HepG2 (cell line): Measurements from ENCODE around the gene AHSA1. TPM values are rescaled to one million over a fixed set of nuclear protein-coding genes. Genes with fewer than 3 reads are reported as not detected.
A peak's percentile ranks its signal among the peaks of the same experiment; 100 is the strongest.

Experiments
- CENPX ChIP-seq: sonication (generic); formaldehyde crosslinking; IDR thresholded peaks from 2 replicates; pipeline ENCODE4 v1.9.0; 2021; ENCODE audit warnings: mild to moderate bottlenecking, missing genetic modification reagents, moderate library complexity
- ELF1 ChIP-seq: sonication (generic); formaldehyde crosslinking; IDR thresholded peaks from 2 replicates; pipeline ENCODE4 v1.4.0; 2020; ENCODE audit warnings: missing genetic modification reagents
- GATA4 ChIP-seq: sonication (generic); IDR thresholded peaks from 2 replicates; pipeline ENCODE4 v1.6.1; 2016; ENCODE audit warnings: antibody characterized with exemption, low read depth, borderline replicate concordance
- KLF9 ChIP-seq: IDR thresholded peaks from 2 replicates; pipeline ENCODE4 v1.6.1; 2016; ENCODE audit warnings: low read depth
- KMT2B ChIP-seq: IDR thresholded peaks from 2 replicates; pipeline ENCODE4 v1.6.1; 2016; ENCODE audit warnings: missing genetic modification reagents, missing compliant biosample characterization
- RFX3 ChIP-seq: IDR thresholded peaks from 2 replicates; pipeline ENCODE4 v1.6.1; 2016; ENCODE audit warnings: missing biosample characterization, missing genetic modification reagents
- RNF219 ChIP-seq: sonication (generic); formaldehyde crosslinking; IDR thresholded peaks from 2 replicates; pipeline ENCODE4 v1.5.0; 2020; ENCODE audit warnings: mild to moderate bottlenecking, missing genetic modification reagents
- ZBTB43 ChIP-seq: sonication (generic); formaldehyde crosslinking; conservative IDR thresholded peaks from 2 replicates; pipeline ENCODE4 v1.4.0; 2020; ENCODE audit warnings: missing genetic modification reagents
- ZNF136 ChIP-seq: sonication (generic); formaldehyde crosslinking; IDR thresholded peaks from 2 replicates; pipeline ENCODE4 v1.8.1; 2022; ENCODE audit warnings: low read depth, mild to moderate bottlenecking, moderate library complexity, missing genetic modification reagents
- ZNF17 ChIP-seq: sonication (generic); formaldehyde crosslinking; IDR thresholded peaks from 2 replicates; pipeline ENCODE4 v1.5.0; 2020; ENCODE audit warnings: mild to moderate bottlenecking, missing genetic modification reagents
- ZNF543 ChIP-seq: sonication (generic); formaldehyde crosslinking; IDR thresholded peaks from 2 replicates; pipeline ENCODE4 v1.4.0; 2020; ENCODE audit warnings: mild to moderate bottlenecking, missing genetic modification reagents
- ZNF576 ChIP-seq: sonication (generic); formaldehyde crosslinking; IDR thresholded peaks from 2 replicates; pipeline ENCODE4 v1.4.0; 2020; ENCODE audit warnings: mild to moderate bottlenecking, missing genetic modification reagents
- ZNF678 ChIP-seq: sonication (generic); formaldehyde crosslinking; IDR thresholded peaks from 2 replicates; pipeline ENCODE4 v1.4.0; 2020; ENCODE audit warnings: mild to moderate bottlenecking, missing genetic modification reagents
- ZSCAN21 ChIP-seq: sonication (generic); formaldehyde crosslinking; IDR thresholded peaks from 2 replicates; pipeline ENCODE4 v1.8.0; 2022; ENCODE audit warnings: mild to moderate bottlenecking, missing genetic modification reagents, moderate library complexity, borderline replicate concordance
- ZSCAN31 ChIP-seq: sonication (generic); formaldehyde crosslinking; IDR thresholded peaks from 2 replicates; pipeline ENCODE4 v1.5.0; 2020; ENCODE audit warnings: low read depth, mild to moderate bottlenecking, missing genetic modification reagents
- polyA plus RNA-seq, 8 experiments: library from polyadenylated mRNA; depleted of rRNA in 3 of 8; stranded (reverse) in 7 of 8; unstranded in 1 of 8; fragments of >200 nt; fragmentation: Illumina TruSeq in 4 of 8; extraction: Trizol in 4 of 8; gene quantifications; 2 replicates each; pipeline versions ENCODE4 v1.2.1 to v1.2.3, GENCODE V29; 2011 to 2016; ENCODE audit warnings: low read depth in 4 of 8, missing spikeins in 1 of 8, mixed read lengths in 1 of 8; ENCODE audit not compliant: insufficient read depth in 1 of 8
- total RNA-seq, 5 experiments: library from RNA; depleted of rRNA; stranded (reverse); fragments of >200 nt; fragmentation: Illumina TruSeq; extraction: Trizol; gene quantifications; 2 replicates each; pipeline ENCODE4 v1.2.3, GENCODE V29; 2016; ENCODE audit warnings: low read depth in 1 of 5
- TF ChIP-seq, protein P1 (sequence below): sonication (generic); formaldehyde crosslinking; IDR thresholded peaks from 2 replicates; pipeline ENCODE4 v1.9.0; 2021; ENCODE audit warnings: missing genetic modification reagents, mild to moderate bottlenecking, borderline replicate concordance
- TF ChIP-seq, protein P2 (sequence below): sonication (generic); formaldehyde crosslinking; IDR thresholded peaks from 2 replicates; pipeline ENCODE4 v1.8.1; 2023; ENCODE audit warnings: missing genetic modification reagents, mild to moderate bottlenecking, borderline replicate concordance
- TF ChIP-seq, protein P3 (sequence below), 2 experiments: sonication (generic) in 1 of 2; formaldehyde crosslinking in 1 of 2; IDR thresholded peaks; 2 replicates each; pipeline versions ENCODE4 v1.4.0 to v1.6.1; 2016 to 2020; ENCODE audit warnings: borderline replicate concordance in 1 of 2, low read depth in 1 of 2, mild to moderate bottlenecking in 1 of 2, missing genetic modification reagents in 1 of 2

AHSA1 gene
- total and polyA plus RNA-seq, 2 of the 13 experiments (the other 11 are each of a cell fraction or from before 2014, with no cell fraction given), result 113 to 241 TPM

DNA sequence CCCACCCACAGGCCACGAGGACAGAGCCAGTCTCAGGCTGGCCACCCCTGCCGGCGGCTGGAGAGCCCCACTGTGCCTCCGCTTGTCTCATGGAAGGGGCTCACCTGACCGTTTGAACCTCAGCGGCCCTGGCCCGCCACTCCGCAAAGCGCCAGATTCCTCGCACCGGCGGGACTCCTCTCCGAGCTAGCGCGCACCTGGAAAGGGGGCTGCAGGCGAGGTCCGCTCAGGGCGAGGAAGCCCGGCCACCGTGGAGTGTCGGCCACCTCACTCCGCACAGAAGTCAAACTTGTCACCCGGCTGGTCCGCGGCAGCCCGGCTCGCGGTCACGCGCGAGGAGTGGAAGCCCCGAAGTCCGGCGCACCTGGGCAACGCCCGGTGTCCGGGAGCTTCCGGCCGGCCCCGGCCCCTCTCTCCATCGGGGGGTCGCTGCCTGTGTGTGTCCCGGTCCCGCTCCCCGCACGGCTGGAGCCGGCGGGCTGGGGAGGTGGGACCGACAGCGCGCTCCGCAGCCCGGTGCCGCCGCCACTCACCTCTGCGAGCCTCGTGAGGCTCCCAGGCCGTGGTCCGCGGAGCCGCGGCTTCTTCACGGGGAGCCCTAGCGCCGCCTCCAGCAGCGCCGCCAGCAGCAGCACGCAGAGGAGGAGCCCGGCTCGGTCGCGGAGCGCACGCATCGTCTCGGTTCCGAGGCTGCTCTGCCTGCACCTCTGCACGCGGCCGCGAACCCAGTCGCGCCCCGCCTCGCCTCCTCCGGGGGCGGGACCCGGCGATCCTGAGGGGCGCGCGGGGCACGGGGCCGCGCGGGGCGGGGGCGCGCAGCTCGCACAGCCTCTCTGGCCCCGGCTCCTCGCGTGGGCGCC lies 40.5 kb downstream of the AHSA1 start, which contains the start of gene ISM2 (continued):
- TF ChIP-seq, protein P1, sequence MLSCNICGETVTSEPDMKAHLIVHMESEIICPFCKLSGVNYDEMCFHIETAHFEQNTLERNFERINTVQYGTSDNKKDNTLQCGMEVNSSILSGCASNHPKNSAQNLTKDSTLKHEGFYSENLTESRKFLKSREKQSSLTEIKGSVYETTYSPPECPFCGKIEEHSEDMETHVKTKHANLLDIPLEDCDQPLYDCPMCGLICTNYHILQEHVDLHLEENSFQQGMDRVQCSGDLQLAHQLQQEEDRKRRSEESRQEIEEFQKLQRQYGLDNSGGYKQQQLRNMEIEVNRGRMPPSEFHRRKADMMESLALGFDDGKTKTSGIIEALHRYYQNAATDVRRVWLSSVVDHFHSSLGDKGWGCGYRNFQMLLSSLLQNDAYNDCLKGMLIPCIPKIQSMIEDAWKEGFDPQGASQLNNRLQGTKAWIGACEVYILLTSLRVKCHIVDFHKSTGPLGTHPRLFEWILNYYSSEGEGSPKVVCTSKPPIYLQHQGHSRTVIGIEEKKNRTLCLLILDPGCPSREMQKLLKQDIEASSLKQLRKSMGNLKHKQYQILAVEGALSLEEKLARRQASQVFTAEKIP, result no peak
- no peak for TF ChIP-seq KMT2B
- TF ChIP-seq, protein P2, sequence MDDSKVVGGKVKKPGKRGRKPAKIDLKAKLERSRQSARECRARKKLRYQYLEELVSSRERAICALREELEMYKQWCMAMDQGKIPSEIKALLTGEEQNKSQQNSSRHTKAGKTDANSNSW (CRISPR knock-in tag), result peak; percentile 63; the same call in 1 of the 2 replicates
- TF ChIP-seq ZSCAN21 (CRISPR knock-in tag), result peak; percentile 62; the same call in 1 of the 2 replicates
- TF ChIP-seq, protein P3, sequence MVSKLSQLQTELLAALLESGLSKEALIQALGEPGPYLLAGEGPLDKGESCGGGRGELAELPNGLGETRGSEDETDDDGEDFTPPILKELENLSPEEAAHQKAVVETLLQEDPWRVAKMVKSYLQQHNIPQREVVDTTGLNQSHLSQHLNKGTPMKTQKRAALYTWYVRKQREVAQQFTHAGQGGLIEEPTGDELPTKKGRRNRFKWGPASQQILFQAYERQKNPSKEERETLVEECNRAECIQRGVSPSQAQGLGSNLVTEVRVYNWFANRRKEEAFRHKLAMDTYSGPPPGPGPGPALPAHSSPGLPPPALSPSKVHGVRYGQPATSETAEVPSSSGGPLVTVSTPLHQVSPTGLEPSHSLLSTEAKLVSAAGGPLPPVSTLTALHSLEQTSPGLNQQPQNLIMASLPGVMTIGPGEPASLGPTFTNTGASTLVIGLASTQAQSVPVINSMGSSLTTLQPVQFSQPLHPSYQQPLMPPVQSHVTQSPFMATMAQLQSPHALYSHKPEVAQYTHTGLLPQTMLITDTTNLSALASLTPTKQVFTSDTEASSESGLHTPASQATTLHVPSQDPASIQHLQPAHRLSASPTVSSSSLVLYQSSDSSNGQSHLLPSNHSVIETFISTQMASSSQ (IDR thresholded peaks at IDR 0.05; ENCODE audit: low read depth), result no peak
- TF ChIP-seq, protein P3 (CRISPR knock-in tag; IDR thresholded peaks at IDR 0.05; ENCODE audit: borderline replicate concordance), result no peak
- no peak for TF ChIP-seq ZNF678 (CRISPR knock-in tag)
- TF ChIP-seq ZNF17 (CRISPR knock-in tag), result no peak
- TF ChIP-seq GATA4, result no peak
- TF ChIP-seq CENPX (CRISPR knock-in tag), result no peak
- TF ChIP-seq ZNF576 (CRISPR knock-in tag), result 0 out of 2 replicates have a peak, but pooled peaks have one; percentile 73
- TF ChIP-seq ZBTB43 (CRISPR knock-in tag), result peak; percentile 84; the same call in 1 of the 2 replicates
- no peak for TF ChIP-seq ELF1 (CRISPR knock-in tag)
- TF ChIP-seq KLF9, result no peak
- TF ChIP-seq RNF219 (CRISPR knock-in tag), result no peak
- TF ChIP-seq ZNF543 (CRISPR knock-in tag), result no peak
- 0 out of 2 replicates have a peak, but pooled peaks have one; percentile 32 for TF ChIP-seq ZNF136
- TF ChIP-seq ZSCAN31, result no peak
- TF ChIP-seq RFX3 (CRISPR knock-in tag), result no peak
